HCT116 (cell line): ENCODE measurements around the gene CDKL1. TPM values are rescaled to one million over a fixed set of nuclear protein-coding genes. Genes with fewer than 3 reads are reported as not detected.

Source experiments
- ATAC-seq: fragments of 200-7000 bp; cut with Tn5 transposase; 2 replicates; pipeline ENCODE4 v1.9.1; 2020; ENCODE audit warnings: mild to moderate bottlenecking, moderate library complexity
- BruUV-seq: library from RNA; stranded (reverse); fragments of 400-500 nt; replicated peaks from 2 replicates; lab custom pipeline; 2021; lab: Mats Ljungman, UMichigan
- CTCF ChIA-PET: fragments of 300-600 bp; sonication (Branson Sonifier 250); formaldehyde crosslinking; loops from one replicate; lab custom pipeline; 2021; ENCODE audit warnings: antibody characterized with exemption; lab: Charles Lee
- POLR2A ChIA-PET: fragments of 300-600, 350-600 bp; sonication (Branson Sonifier 250); formaldehyde crosslinking; loops from one replicate; lab custom pipeline; 2021; ENCODE audit warnings: antibody characterized with exemption; lab: Charles Lee
- RAD21 ChIA-PET, 2 experiments: fragments of 300-600 bp; sonication (Branson Sonifier 250); formaldehyde crosslinking; loops; one replicate each; lab custom pipeline; 2023; ENCODE audit warnings: low total read pairs in 2 of 2; ENCODE audit not compliant: uncharacterized antibody in 2 of 2, unreplicated experiment in 2 of 2, low non-redundant PET in 1 of 2; lab: Charles Lee
- DNase-seq: peaks from one replicate; pipeline ENCODE4 v3.0.0-alpha.2; 2010; ENCODE audit warnings: low read depth, low spot score
- H2AFZ ChIP-seq: fragments of 200-600 bp; shearing (Covaris generic), sonication (generic); 2 replicates; pipeline ENCODE4 v1.6.1; 2017; ENCODE audit warnings: low read depth, mixed run types, mixed read lengths, antibody characterized with exemption, low read length; ENCODE audit not compliant: poor library complexity, severe bottlenecking
- H3K27ac ChIP-seq: 2 replicates; pipeline ENCODE4 v1.5.1; 2012; ENCODE audit warnings: low read depth, low read length
- H3K27me3 ChIP-seq: fragments of 200-600 bp; sonication (generic); 2 replicates; pipeline ENCODE4 v1.6.1; 2016; ENCODE audit warnings: mixed run types, low read length, mixed read lengths; ENCODE audit not compliant: insufficient read depth
- H3K36me3 ChIP-seq, 2 experiments: fragments of 200-500 bp in 1 of 2; fragments of 200-600 bp in 1 of 2; sonication (Bioruptor generic) in 1 of 2; sonication (generic) in 1 of 2; 2 replicates each; pipeline versions ENCODE4 v1.5.1 to v1.6.1; 2014 to 2016; ENCODE audit warnings: low read length in 2 of 2, inconsistent platforms in 1 of 2, mixed read lengths in 1 of 2, mixed run types in 1 of 2; ENCODE audit not compliant: insufficient read depth in 2 of 2, control insufficient read depth in 1 of 2
- H3K4me1 ChIP-seq, 2 experiments: fragments of 200-600 bp in 1 of 2; sonication (generic) in 1 of 2; 2 replicates each; pipeline versions ENCODE4 v1.5.1 to v1.6.1; 2012 to 2017; ENCODE audit warnings: low read length in 2 of 2, inconsistent platforms in 1 of 2, mild to moderate bottlenecking in 1 of 2, mixed read lengths in 1 of 2, mixed run types in 1 of 2, moderate library complexity in 1 of 2; ENCODE audit not compliant: insufficient read depth in 2 of 2, control insufficient read depth in 1 of 2
- H3K4me2 ChIP-seq: fragments of 200-600 bp; sonication (generic); 2 replicates; pipeline ENCODE4 v1.6.1; 2017; ENCODE audit warnings: mixed run types, low read length, mixed read lengths
- H3K4me3 ChIP-seq, 2 experiments: fragments of 200-600 bp in 1 of 2; sonication (generic) in 1 of 2; replicated peaks in 1 of 2; 2 replicates each; pipeline ENCODE4 v1.5.1; 2011 to 2016; ENCODE audit warnings: low read length in 2 of 2, control low read depth in 1 of 2, low read depth in 1 of 2, mild to moderate bottlenecking in 1 of 2, mixed read lengths in 1 of 2, mixed run types in 1 of 2
- H3K79me2 ChIP-seq: fragments of 200-600 bp; sonication (generic); 2 replicates; pipeline ENCODE4 v1.6.1; 2017; ENCODE audit warnings: mild to moderate bottlenecking, mixed run types, low read length, moderate library complexity, mixed read lengths; ENCODE audit not compliant: insufficient read depth
- H3K9ac ChIP-seq: fragments of 200-600 bp; sonication (generic); 2 replicates; pipeline ENCODE4 v1.6.1; 2016; ENCODE audit warnings: low read length, mixed read lengths
- H3K9me2 ChIP-seq: fragments of 200-600 bp; sonication (generic), shearing (Covaris generic); 2 replicates; pipeline ENCODE4 v1.6.1; 2017; ENCODE audit warnings: mixed run types, mild to moderate bottlenecking, moderate library complexity; ENCODE audit not compliant: insufficient read depth
- H3K9me3 ChIP-seq, 2 experiments: fragments of 200-500 bp in 1 of 2; fragments of 200-600 bp in 1 of 2; sonication (Bioruptor generic) in 1 of 2; sonication (generic) in 1 of 2; 2 replicates each; pipeline ENCODE4 v1.6.1; 2014 to 2017; ENCODE audit warnings: low read length in 2 of 2, mixed read lengths in 2 of 2, inconsistent platforms in 1 of 2, low read depth in 1 of 2, mild to moderate bottlenecking in 1 of 2, mixed run types in 1 of 2, moderate library complexity in 1 of 2; ENCODE audit not compliant: control insufficient read depth in 1 of 2, insufficient read depth in 1 of 2
- H4K20me1 ChIP-seq: fragments of 200-600 bp; sonication (generic), shearing (Covaris generic); 2 replicates; pipeline ENCODE4 v1.6.1; 2017; ENCODE audit warnings: mixed run types, mild to moderate bottlenecking, moderate library complexity; ENCODE audit not compliant: insufficient read depth
- CBX3 ChIP-seq: IDR thresholded peaks from 2 replicates; pipeline ENCODE4 v1.6.1; 2012; ENCODE audit warnings: low read depth
- ELF1 ChIP-seq: IDR thresholded peaks from 2 replicates; pipeline ENCODE4 v1.6.1; 2012; ENCODE audit warnings: low read depth, borderline replicate concordance
- EZH2 ChIP-seq: fragments of 200-600 bp; sonication (generic); IDR thresholded peaks from 2 replicates; pipeline ENCODE4 v1.6.1; 2017; ENCODE audit warnings: antibody characterized with exemption, mixed run types
- FOSL1 ChIP-seq: IDR thresholded peaks from 2 replicates; pipeline ENCODE4 v1.6.1; 2012; ENCODE audit warnings: low read depth
- JUND ChIP-seq: IDR thresholded peaks from 2 replicates; pipeline ENCODE4 v1.6.1; 2012
- REST ChIP-seq: IDR thresholded peaks from 2 replicates; pipeline ENCODE4 v1.6.1; 2012; ENCODE audit warnings: low read depth
- SIN3A ChIP-seq: IDR thresholded peaks from 2 replicates; pipeline ENCODE4 v1.6.1; 2012; ENCODE audit warnings: low read depth
- SRF ChIP-seq: IDR thresholded peaks from 2 replicates; pipeline ENCODE4 v1.6.1; 2012; ENCODE audit warnings: low read depth
- ZNF274 ChIP-seq: fragments of 200-500 bp; sonication (Bioruptor generic); IDR thresholded peaks from 2 replicates; pipeline ENCODE4 v1.6.1; 2014; ENCODE audit warnings: mild to moderate bottlenecking, low read depth, low read length, inconsistent platforms
- intact Hi-C: fragments of 100-400 bp; cut with micrococcal nuclease; formaldehyde crosslinking; loops from 2 replicates; pipeline ENCODE4 v1.10.0; 2022
- total RNA-seq: library from RNA; stranded (reverse); gene quantifications from one replicate; pipeline ENCODE4 v1.2.1, GENCODE V29; 2021; ENCODE audit not compliant: unreplicated experiment

CDKL1 gene
- total RNA-seq, 1 experiment from 2014 or later = 7.1 TPM

DNA sequence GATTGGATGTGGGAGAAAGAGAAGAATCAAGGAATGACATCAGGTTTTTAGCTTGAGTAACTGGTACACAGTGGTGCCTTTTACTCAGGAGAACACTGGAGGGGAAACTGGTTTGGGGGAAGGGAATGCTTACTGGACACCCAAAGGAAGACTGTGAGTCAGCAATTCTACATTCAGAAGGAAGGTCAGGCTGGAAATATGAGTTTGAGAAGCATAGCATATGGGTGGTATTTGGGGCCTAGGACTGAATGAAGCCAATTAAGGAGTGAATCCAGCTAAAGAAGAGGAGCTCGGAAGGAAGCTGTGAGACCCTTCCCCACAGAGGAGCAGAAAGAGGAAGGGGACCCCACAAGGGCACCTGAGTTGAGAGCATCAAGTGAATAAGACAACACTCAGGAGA is 49.2 kb downstream of the CDKL1 start (continued):
- TF ChIP-seq JUND (no peak), SIN3A (no peak), CBX3 (no peak), ZNF274 (no peak), EZH2 (no peak), SRF (no peak), FOSL1 (no peak), ELF1 (no peak)

DNA sequence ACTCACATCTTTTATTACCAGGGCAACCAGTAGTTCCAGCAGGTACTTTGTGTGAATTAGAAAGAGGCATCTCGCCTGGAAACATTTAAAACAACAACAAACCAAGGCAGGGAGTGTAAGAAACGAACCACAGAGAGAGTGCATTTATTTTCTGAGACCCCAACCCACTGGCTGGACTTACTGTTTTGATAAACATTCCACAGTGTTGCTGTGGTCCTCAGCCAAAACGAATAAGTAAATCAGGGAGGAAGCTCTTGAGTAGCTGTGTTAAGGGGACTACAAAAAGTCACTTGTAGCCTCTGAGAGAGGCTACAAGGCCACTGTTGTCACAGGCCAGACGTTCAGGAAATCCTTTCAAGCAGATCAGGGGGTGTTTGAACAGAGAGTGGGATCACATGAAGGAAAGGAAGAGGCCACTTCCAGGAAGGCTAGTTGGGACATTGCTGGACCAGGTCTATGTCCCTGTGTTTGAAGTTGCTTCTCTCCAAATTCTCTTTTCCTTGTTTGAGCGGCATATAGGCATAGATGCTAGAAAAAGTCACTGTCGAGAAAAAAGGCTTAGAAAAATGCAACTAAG is 50.7 kb downstream of the CDKL1 start:
- ChIA-PET POLR2A (no interaction called here), CTCF (interaction anchor here (1.0 kb wide), 1 partner anchor 14 kb away, joined by 3 read pairs; no protein-coding TSS in a partner anchor), RAD21 (no interaction called here)
- H3K27me3 ChIP-seq = no peaks in the 10 kb centered on the region
- H3K9ac ChIP-seq = no peak overlapping the region
- TF ChIP-seq REST = no peak
- TF ChIP-seq FOSL1 = no peak
- intact Hi-C loops = no loop called here
- no peak for DNase-seq
- no peaks in the 10 kb centered on the region for H3K79me2 ChIP-seq
- peaks cover 0 to 10% of the 10 kb centered on the region in 2 experiments; a peak in 2 of 4 replicates for H3K4me1 ChIP-seq
- BruUV-seq = no TSS peak
- H3K4me3 ChIP-seq = no peak overlapping the region
- no peak for ATAC-seq
- no peaks in the 10 kb centered on the region for H3K9me2 ChIP-seq
- no peaks in the 10 kb centered on the region for H3K9me3 ChIP-seq
- H2AFZ ChIP-seq = no peak overlapping the region
- no peaks in the 10 kb centered on the region for H4K20me1 ChIP-seq
- no peak overlapping the region for H3K4me2 ChIP-seq
- no peaks in the 10 kb centered on the region for H3K36me3 ChIP-seq
- no peak overlapping the region for H3K27ac ChIP-seq
